ENCODE data around the gene MED27.

DNA sequence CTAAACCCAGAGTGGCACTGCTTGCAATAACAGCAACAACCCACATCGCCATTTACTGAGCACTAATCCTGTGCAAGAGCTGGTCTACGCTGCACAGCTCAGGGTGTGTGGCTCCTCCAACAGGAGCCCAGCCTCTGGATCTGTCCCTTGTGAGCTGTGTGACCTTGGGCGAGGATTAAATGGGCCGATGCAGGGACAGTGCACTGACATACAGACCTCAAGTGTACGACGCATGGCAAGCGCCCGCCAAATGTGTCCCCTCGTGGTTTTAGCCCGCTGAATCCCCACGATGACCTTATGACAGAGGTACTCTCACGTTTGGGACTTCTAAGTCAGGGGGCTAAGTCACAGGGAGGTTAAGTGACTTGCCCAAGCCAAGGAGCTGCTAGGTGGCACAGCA is 209.5 kb downstream of the MED27 start:
- TF ChIP-seq, protein P1, sequence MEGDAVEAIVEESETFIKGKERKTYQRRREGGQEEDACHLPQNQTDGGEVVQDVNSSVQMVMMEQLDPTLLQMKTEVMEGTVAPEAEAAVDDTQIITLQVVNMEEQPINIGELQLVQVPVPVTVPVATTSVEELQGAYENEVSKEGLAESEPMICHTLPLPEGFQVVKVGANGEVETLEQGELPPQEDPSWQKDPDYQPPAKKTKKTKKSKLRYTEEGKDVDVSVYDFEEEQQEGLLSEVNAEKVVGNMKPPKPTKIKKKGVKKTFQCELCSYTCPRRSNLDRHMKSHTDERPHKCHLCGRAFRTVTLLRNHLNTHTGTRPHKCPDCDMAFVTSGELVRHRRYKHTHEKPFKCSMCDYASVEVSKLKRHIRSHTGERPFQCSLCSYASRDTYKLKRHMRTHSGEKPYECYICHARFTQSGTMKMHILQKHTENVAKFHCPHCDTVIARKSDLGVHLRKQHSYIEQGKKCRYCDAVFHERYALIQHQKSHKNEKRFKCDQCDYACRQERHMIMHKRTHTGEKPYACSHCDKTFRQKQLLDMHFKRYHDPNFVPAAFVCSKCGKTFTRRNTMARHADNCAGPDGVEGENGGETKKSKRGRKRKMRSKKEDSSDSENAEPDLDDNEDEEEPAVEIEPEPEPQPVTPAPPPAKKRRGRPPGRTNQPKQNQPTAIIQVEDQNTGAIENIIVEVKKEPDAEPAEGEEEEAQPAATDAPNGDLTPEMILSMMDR (conservative IDR thresholded peaks at IDR 0.05; ENCODE audit: low read depth, low read length), result no peak
- TF ChIP-seq EZH2 (IDR thresholded peaks at IDR 0.05; ENCODE audit: low read length, unreplicated experiment) (no peak), EZH2phosphoT487 (IDR thresholded peaks at IDR 0.05; ENCODE audit: borderline replicate concordance, low read length) (no peak)
